ENCODE data around the gene DNAH10.

The DNAH10 gene

GRCh38 chr12:123898673-123899072, 136.6 kb downstream of the DNAH10 start:
- TF ChIP-seq CTCF (IDR thresholded peaks at IDR 0.05; ENCODE audit: low read depth, low read length), result no peak
- H3K4me3 ChIP-seq (replicated peaks in 1 of 2; ENCODE audit: low read depth in 2 of 2, low read length in 2 of 2), result no peak overlapping the region
- no peak for DNase-seq (ENCODE audit: low read depth in 2 of 2)

- no peak overlapping the region for H3K4me3 ChIP-seq (replicated peaks in 1 of 2; ENCODE audit: low read depth in 2 of 2, low read length in 2 of 2)
- no peak for TF ChIP-seq CTCF (IDR thresholded peaks at IDR 0.05; ENCODE audit: low read depth, low read length)
- DNase-seq (ENCODE audit: low read depth in 2 of 2), result no peak
Observed at GRCh38 chr12:123899368-123899767, 137.3 kb downstream of the DNAH10 start.

- no peak overlapping the region for H3K4me3 ChIP-seq (replicated peaks in 1 of 2; ENCODE audit: low read depth in 2 of 2, low read length in 2 of 2)
- no peak for DNase-seq (ENCODE audit: low read depth in 2 of 2)
- no peak for TF ChIP-seq CTCF (IDR thresholded peaks at IDR 0.05; ENCODE audit: low read depth, low read length)
Observed at GRCh38 chr12:123900871-123901376, 138.8 kb downstream of the DNAH10 start.

GRCh38 chr12:123902821-123903220, 140.7 kb downstream of the DNAH10 start:
- no peak for DNase-seq (ENCODE audit: low read depth in 2 of 2)
- H3K4me3 ChIP-seq (replicated peaks in 1 of 2; ENCODE audit: low read depth in 2 of 2, low read length in 2 of 2), result no peak overlapping the region
- TF ChIP-seq CTCF (IDR thresholded peaks at IDR 0.05; ENCODE audit: low read depth, low read length), result no peak

GRCh38 chr12:123903301-123904065, 141.4 kb downstream of the DNAH10 start:
- DNase-seq (ENCODE audit: low read depth in 2 of 2), result no peak
- no peak overlapping the region for H3K4me3 ChIP-seq (replicated peaks in 1 of 2; ENCODE audit: low read depth in 2 of 2, low read length in 2 of 2)
- TF ChIP-seq CTCF (IDR thresholded peaks at IDR 0.05; ENCODE audit: low read depth, low read length), result no peak

- DNase-seq (ENCODE audit: low read depth in 2 of 2), result peak; percentile 87 to 91
- TF ChIP-seq CTCF (IDR thresholded peaks at IDR 0.05; ENCODE audit: low read depth, low read length), result peak; percentile 69
- no peak overlapping the region for H3K4me3 ChIP-seq (replicated peaks in 1 of 2; ENCODE audit: low read depth in 2 of 2, low read length in 2 of 2)
Observed at GRCh38 chr12:123905319-123905925, 143.3 kb downstream of the DNAH10 start.
